ENCODE data around the gene POLE.

The POLE gene

DNA sequence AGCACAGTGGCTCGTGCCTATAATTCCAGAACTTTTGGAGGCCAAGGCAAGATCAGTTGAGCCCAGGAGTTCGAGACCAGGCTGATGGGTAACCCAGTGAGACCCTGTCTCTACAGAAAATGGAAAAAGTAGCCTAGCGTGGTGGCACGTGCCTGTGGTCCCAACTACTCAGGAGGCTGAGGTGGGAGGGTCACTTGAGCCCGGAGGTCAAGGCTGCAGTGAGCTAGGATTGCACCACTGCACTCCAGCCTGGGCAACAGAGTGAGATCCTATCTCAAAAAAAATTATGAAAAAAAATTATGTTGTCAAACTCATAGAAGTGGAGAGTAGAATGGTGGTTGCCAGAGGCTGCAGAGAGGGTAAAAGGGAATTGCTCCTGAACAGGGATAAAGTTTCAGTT, 73.1 kb downstream of the POLE start:
- TF ChIP-seq, protein P1, sequence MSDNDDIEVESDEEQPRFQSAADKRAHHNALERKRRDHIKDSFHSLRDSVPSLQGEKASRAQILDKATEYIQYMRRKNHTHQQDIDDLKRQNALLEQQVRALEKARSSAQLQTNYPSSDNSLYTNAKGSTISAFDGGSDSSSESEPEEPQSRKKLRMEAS (IDR thresholded peaks at IDR 0.05; ENCODE audit: low read depth, low read length), result no peak
- TF ChIP-seq, protein P2, sequence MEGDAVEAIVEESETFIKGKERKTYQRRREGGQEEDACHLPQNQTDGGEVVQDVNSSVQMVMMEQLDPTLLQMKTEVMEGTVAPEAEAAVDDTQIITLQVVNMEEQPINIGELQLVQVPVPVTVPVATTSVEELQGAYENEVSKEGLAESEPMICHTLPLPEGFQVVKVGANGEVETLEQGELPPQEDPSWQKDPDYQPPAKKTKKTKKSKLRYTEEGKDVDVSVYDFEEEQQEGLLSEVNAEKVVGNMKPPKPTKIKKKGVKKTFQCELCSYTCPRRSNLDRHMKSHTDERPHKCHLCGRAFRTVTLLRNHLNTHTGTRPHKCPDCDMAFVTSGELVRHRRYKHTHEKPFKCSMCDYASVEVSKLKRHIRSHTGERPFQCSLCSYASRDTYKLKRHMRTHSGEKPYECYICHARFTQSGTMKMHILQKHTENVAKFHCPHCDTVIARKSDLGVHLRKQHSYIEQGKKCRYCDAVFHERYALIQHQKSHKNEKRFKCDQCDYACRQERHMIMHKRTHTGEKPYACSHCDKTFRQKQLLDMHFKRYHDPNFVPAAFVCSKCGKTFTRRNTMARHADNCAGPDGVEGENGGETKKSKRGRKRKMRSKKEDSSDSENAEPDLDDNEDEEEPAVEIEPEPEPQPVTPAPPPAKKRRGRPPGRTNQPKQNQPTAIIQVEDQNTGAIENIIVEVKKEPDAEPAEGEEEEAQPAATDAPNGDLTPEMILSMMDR (IDR thresholded peaks at IDR 0.05; ENCODE audit: low read depth, low read length), result no peak
- H3K4me3 ChIP-seq (ENCODE audit: low read depth, low read length), result no peak overlapping the region
- DNase-seq (ENCODE audit: low read depth), result no peak

DNA sequence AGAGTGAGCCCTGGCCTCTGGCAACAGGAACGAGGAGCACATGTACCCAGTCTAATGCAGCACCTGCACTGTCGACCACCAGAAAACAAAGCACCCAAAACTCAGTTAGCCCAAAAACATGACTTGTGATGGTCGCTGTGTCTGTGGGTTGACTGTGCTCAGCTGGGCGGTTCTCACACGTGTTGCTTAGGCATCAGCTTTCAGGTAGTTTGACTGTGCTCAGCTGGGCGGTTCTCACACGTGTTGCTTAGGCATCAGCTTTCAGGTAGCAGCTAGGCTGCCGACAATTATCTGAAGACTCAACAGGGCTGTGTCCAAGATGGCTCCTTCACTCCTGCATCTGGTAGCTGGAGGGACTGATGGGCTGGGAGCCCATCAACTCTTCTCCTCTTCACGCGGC, 75.5 kb downstream of the POLE start:
- DNase-seq (ENCODE audit: low read depth), result no peak
- H3K4me3 ChIP-seq (ENCODE audit: low read depth, low read length), result no peak overlapping the region
- TF ChIP-seq, protein P1 (IDR thresholded peaks at IDR 0.05; ENCODE audit: low read depth, low read length), result no peak
- no peak for TF ChIP-seq MYC (IDR thresholded peaks at IDR 0.05; ENCODE audit: low read depth, low read length)
- TF ChIP-seq, protein P2 (IDR thresholded peaks at IDR 0.05; ENCODE audit: low read depth, low read length), result no peak
- no peak for TF ChIP-seq POLR2A (IDR thresholded peaks at IDR 0.05; ENCODE audit: extremely low read depth, insufficient read length)

DNA sequence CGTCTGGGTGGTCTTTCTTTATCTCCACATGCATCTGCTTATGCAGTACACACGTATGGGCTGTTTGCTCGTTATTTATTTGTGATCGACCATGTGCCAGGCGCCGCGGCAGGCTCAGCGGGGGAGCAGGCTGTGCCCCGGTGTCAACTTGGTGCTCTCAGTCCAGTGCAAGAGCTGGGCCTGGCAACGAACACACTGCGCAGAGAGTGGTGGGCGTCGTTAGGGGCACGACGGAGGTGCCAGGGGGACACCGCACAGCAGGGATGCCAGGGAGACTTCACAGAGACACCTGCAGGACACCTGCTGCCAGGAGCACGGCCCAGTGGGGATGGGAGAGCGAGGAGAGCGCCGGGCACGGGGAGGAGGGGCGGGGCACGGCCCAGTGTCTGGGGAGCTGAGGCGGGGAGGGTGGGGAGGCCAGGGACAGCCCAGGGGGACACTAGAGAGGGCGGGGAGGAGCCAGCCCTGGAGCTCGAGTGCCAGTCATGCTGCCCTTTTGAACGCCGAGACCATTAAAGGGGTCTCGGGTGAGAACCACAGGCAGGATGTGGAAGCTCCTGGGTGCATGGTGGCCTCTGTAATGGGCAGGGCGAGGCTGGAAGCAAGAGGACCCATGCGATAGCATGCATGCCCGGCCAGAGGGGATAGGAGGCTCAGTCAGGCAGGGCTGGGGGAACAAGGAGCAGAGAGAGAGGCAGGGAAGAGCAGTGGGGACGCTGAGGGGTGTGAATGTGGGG, 76.1 kb downstream of the POLE start:
- DNase-seq (ENCODE audit: low read depth), result no peak
- no peak overlapping the region for H3K4me3 ChIP-seq (ENCODE audit: low read depth, low read length)
- TF ChIP-seq, protein P2 (IDR thresholded peaks at IDR 0.05; ENCODE audit: low read depth, low read length), result no peak
- no peak for TF ChIP-seq MYC (IDR thresholded peaks at IDR 0.05; ENCODE audit: low read depth, low read length)
- TF ChIP-seq POLR2A (IDR thresholded peaks at IDR 0.05; ENCODE audit: extremely low read depth, insufficient read length), result no peak
- TF ChIP-seq, protein P1 (IDR thresholded peaks at IDR 0.05; ENCODE audit: low read depth, low read length), result no peak

DNA sequence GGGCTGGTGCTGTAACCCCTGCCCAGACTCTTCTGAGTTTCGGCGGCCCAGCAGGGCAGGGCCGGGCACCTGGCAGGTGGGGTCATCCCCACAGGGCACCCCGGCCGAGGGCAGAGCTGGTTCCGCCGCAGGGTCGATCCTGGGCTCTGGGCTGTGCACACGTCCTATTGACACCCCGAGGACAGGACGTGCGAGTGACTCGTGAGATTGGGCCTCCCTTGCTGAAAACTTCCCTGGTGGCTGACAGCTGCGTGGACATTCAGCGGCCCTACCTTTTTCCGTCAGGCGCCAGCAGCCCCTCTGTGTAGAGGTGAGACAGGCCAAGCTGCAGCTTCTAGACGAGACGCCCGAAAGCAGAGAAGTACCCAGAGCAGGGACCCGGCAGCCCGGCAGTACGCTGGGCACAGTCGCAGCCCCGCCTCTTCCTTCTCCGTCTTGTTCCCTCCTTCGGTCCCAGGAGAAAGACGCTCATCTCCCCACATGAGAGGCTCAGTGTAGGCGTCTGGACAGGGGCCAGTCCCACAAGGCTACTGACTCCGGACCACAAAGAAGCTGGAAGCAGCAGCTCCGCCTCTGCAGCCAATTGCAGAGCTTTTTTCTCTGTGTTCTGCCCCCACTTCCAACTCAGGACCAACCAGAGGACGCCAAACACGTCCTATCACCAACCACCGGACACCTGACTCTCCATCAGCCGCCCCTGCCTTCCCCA, 76.9 kb downstream of the POLE start, which contains the start of gene LRCOL1:
LRCOL1 (minus strand) TSS at position 532 of the 709 bp plus-strand sequence. CDS start 4,331 bp downstream, outside the sequence.
- no peak within 1 kb of the TSS for H3K4me3 ChIP-seq (ENCODE audit: low read depth, low read length)
- TF ChIP-seq, protein P1 (IDR thresholded peaks at IDR 0.05; ENCODE audit: low read depth, low read length), result no peak
- TF ChIP-seq, protein P2 (IDR thresholded peaks at IDR 0.05; ENCODE audit: low read depth, low read length), result no peak
- no peak for TF ChIP-seq POLR2A (IDR thresholded peaks at IDR 0.05; ENCODE audit: extremely low read depth, insufficient read length)
- TF ChIP-seq MYC (IDR thresholded peaks at IDR 0.05; ENCODE audit: low read depth, low read length), result no peak
- DNase-seq (ENCODE audit: low read depth), result no peak

DNA sequence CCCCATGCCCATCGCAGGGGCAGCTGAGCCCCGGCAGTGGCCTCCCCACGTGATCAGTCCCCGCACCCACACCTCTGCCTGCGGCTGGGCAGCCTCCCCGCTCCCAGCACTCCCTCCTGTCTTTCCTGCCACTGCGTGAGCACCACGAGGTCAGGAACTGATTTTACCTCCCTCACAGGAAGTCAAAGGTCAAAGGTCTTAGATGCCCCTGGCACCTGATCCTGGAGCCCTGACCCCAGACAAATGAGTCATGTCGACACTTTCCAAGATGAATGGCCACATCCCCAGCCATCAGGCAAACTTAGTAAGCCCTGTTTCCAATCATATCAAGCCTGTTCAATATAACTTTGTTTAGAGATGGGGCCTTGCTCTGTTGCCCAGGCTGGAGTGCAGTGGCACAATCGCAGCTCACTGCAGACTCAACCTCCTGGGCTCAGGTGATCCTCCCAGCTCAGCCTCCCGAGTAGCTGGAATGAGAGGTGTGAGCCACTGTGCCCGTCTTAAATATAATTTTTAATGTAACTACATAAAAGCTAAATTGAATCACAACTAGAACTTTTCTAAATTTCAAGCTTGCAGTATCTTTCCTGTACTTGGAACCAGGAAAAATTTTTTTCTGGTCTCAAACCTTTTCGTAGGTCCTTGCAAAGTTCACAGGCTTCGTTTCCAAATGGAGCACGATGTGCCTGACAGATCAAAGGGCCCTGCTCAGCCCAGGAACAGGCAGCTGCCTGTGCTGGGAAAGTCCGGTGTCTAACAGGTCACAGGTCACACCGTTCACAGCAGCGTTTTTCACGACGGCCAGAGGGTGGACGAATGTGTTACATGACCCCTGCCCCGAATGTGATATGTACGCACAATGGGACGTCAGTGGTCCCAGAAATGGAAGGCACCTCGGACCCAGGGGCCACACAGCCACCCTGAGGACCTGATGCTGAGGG, 78.6 kb downstream of the POLE start:
- no peak for TF ChIP-seq MYC (IDR thresholded peaks at IDR 0.05; ENCODE audit: low read depth, low read length)
- TF ChIP-seq POLR2A (IDR thresholded peaks at IDR 0.05; ENCODE audit: extremely low read depth, insufficient read length), result no peak
- TF ChIP-seq, protein P2 (IDR thresholded peaks at IDR 0.05; ENCODE audit: low read depth, low read length), result no peak
- TF ChIP-seq, protein P1 (IDR thresholded peaks at IDR 0.05; ENCODE audit: low read depth, low read length), result no peak
- no peak for DNase-seq (ENCODE audit: low read depth)
- H3K4me3 ChIP-seq (ENCODE audit: low read depth, low read length), result no peak overlapping the region
